ENCODE data around the gene MBD3.
A peak's percentile ranks its signal among the peaks of the same experiment; 100 is the strongest.

The MBD3 gene

GRCh38 chr19:1618157-1619093, 25.8 kb upstream of the MBD3 start:
- DNase-seq = no peak

- DNase-seq = no peak
Measured at GRCh38 chr19:1616875-1617274, 24.2 kb upstream of the MBD3 start.

DNA sequence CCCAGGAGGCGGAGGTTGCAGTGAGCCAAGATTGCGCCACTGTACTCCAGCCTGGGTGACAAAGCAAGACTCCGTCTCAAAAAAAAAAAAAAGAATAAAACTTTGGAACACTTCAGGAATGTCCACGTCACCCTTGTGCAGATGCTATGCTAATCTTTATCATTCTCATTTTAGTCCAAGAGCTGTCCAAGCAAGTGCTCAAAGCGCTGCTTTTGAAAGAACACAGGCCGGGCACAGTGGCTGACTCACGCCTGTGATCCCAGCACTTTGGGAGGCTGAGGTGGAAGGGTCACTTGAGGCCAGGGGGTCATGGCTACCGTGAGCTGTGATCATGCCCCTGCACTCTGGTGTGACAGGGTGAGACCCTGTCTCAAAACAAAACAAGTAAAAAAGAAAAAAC, 23.7 kb upstream of the MBD3 start:
- no peak for DNase-seq

DNA sequence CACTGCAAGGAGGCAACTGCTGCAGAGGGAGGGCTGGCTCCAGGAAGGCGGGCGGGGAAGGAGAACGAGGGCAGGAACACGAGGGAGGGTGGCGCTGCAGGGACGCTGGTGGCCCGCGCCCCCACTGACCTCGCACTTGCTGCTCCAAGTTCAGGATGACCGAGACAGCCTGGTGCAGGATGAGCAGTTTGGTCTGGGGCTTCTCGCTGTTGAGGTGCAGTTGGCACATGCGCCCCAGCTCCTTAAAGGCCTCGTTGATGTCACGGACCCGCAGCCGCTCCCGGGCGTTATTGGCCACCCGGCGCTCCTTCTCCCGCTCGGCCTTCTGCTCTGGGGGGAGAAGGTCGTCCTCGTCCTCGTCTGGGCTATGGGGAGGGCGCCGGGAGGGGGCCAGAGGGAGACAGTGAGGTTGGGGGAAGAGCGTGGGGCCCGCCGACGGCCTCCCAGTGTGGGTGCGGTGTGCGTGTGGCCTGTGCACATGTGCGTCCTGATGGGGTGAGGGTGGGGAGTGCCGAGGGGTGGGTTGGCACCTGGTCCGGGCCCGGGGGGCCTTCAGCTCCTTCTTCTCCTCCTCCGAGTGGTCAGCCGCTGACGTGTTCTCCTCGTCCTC, 22.6 kb upstream of the MBD3 start:
- DNase-seq = no peak

GRCh38 chr19:1613808-1614570, 21.3 kb upstream of the MBD3 start:
- DNase-seq = no peak

GRCh38 chr19:1613146-1613545, 20.5 kb upstream of the MBD3 start:
- DNase-seq = no peak

- DNase-seq = no peak
Measured at GRCh38 chr19:1612114-1613086, 19.7 kb upstream of the MBD3 start.

DNA sequence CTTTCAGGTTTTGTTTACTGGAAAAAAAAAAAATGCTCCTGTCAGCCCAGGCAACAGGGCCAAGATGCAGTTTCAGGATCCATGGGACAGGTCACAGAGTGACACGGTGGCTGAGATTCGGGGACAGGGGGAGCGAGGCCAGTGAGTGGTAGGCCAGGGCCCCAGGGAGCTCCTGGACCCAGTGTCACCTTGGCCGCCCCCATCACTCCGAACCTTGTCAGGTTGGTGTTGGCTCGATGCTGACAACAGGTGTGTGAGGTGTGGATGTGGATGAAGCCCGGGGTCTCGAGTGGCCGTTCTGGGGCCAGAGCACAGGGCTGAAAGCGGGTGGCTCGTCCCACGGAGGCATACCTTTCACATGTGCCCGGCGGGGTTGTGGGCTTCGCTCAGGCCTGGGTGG, 18.7 kb upstream of the MBD3 start:
- no peak for DNase-seq

DNA sequence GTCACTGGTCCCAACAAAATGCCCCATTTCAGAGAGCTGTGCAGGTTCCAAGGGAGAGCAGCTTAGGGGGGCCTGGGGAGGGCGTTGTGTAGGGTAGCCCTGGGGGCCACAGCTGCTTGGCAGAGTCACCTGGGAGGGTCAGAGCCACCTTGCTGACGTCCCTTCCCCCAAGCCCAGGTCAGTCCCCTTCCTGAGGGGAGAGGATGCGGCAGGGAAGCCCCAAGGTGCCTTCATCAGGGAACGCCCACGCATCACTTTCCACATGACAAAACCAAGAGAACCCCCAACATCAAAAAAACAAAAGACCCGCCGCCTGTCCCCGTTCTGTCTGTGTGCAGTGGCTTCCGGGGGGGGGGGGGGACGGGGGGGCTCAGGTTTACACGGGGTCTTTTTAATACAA, 17.9 kb upstream of the MBD3 start:
- no peak for DNase-seq

GRCh38 chr19:1609680-1610474, 17.2 kb upstream of the MBD3 start:
- DNase-seq = no peak

- no peak for DNase-seq
Measured at GRCh38 chr19:1609103-1609396, 16.4 kb upstream of the MBD3 start.

- no peak for DNase-seq
Measured at GRCh38 chr19:1608359-1609102, 15.9 kb upstream of the MBD3 start.

- no peak for DNase-seq
Measured at GRCh38 chr19:1606138-1606651, 13.5 kb upstream of the MBD3 start.

DNA sequence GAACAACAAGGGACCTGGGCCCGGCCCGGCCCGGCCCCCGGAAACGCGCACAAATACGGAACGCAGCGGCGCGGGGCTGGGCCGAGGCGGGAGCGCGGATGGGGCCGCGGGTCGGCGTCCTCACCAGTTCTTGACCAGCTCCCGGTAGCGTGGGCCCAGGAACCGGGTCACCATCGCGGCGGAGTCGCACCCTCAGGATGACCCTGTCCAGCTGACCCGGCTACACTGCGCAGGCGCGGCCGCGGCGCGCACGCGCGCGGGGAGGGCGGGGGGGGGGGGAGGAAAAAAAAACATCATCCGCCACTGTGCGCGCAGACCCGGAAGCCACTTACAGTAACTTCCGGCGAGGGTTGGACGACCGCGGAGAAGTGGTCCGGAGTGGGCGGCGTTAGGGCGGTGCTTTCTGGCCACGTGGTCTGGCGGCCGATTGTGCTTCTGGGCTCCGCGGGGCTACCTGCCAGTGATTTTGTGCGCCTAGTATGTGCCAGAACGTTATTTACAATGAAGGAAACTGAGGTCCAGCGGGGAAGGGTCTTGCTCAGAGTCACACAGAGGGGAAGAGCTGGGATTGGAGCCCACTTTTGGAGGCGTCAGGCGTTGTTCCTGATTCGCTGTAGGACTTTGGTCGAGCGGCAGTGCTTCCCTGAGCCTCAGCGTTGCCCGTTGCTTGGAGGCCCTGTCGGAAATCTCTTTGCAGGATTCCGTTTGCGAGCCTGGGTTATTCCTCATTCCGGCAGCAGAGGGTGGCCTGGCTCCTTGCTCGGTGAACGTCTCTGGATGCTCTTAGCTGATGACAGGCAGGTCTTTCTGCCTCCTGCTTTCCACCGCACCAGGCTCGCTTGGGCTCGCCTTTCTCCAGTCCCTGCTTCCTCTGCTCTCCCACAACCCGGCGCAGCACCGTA, 12.8 kb upstream of the MBD3 start, which contains the start of gene UQCR11:
UQCR11 (minus strand) TSS at position 227 of the 902 bp plus-strand sequence; CDS start at position 174, 53 bp downstream.
- peak; percentile 67 for DNase-seq

GRCh38 chr19:1602091-1602707, 9.5 kb upstream of the MBD3 start:
- no peak for DNase-seq

GRCh38 chr19:1601613-1602064, 9.0 kb upstream of the MBD3 start:
- no peak for DNase-seq

DNA sequence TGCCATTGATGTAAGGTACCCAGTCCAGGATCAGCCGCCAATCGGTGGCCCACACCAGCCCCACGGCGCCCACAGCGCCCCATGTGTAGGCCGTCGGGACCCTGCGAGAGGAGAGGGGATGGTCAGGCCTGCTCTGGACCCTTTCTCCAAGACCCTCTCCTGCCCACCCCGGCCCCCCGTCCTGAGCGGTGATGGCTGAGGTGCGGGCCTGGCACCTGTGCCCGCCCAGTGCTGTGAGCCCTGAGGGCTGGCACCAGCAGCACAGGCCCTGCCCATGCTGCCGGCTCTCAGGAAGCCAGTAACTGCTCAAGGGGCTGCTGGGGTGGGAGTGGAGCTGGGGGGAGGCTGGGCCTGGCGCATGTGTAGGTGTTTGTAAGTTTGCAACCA, 6.8 kb upstream of the MBD3 start:
- no peak for DNase-seq

DNA sequence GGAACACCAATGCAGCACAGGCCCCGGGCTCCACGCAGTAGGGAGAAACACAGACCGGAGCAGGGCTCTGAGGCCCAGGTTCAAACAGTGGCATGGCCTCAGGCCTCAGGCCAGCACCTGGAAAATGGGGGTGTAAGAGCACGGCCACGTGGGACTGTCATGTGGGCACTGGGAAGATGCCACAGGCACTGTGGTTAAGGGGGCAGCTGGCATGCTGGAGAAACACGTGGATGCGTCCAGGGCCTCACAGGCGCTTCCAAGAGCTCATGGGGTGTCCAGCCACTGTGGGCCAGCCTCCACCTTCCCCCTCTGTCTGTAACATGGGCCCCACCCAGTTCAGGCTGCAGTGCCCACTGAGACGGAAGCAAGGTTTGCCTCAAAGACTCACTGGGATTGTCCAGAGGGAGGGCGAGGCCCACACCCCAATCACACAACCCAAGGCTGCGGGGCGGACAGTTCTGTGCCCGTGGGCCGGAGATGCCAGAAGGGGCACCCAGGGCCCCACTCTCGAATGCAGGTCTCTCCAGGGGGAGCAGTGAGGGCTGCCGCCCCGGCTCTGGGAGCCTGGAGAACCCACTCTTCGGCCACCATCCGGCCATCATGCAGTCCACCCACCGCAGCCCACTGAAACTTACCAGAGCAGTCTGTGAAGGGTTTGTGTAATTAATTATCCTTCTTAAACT, 6.3 kb upstream of the MBD3 start:
- no peak for DNase-seq

DNA sequence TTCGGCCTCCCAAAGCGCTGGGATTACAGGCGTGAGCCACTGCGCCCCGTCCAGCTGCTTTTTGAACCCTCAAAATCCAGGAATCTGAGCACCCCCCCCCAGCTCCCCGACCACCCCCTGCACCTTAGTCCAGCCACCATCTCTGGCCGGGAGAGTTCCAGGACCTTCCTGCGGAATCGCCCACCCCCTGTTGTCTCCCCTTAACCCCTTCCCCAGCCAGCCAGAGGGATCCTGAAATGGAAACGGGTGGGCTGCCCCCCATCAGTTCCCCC, 772 bp upstream of the MBD3 start:
- no peak for DNase-seq

Measured in cortex of kidney (tissue), 1 donor.